K562 (cell line): ENCODE data around the gene DNAJB2. TPM values are rescaled to one million over a fixed set of nuclear protein-coding genes. Genes with fewer than 3 reads are reported as not detected.

ENCODE experiments used
- ADNP ChIP-seq: fragments of 200-800 bp; sonication (Bioruptor generic); IDR thresholded peaks from 2 replicates; pipeline ENCODE4 v1.6.1; 2016; ENCODE audit warnings: missing genetic modification characterization, missing compliant biosample characterization
- ATF7 ChIP-seq: fragments of 450-650 bp; IDR thresholded peaks from 2 replicates; pipeline ENCODE4 v1.7.1; 2014; ENCODE audit warnings: mild to moderate bottlenecking, moderate library complexity
- CHD2 ChIP-seq: IDR thresholded peaks from 2 replicates; pipeline ENCODE4 v1.6.1; 2011; ENCODE audit warnings: low read depth, low read length
- CXXC5 ChIP-seq: fragments of 250-450 bp; sonication (Bioruptor Pico); IDR thresholded peaks from 2 replicates; pipeline ENCODE4 v1.8.0; 2022; ENCODE audit warnings: inconsistent platforms, mild to moderate bottlenecking, moderate library complexity
- ETV5 ChIP-seq: sonication (generic); formaldehyde crosslinking; IDR thresholded peaks from 2 replicates; pipeline ENCODE4 v1.4.0; 2020; ENCODE audit warnings: low read depth, mild to moderate bottlenecking, missing genetic modification reagents
- KAT8 ChIP-seq: fragments of 450-650 bp; IDR thresholded peaks from 2 replicates; pipeline ENCODE4 v1.6.1; 2016; ENCODE audit warnings: low read depth, mild to moderate bottlenecking
- KDM5B ChIP-seq: fragments of 200-600 bp; sonication (generic); IDR thresholded peaks from 2 replicates; pipeline ENCODE4 v1.6.1; 2012; ENCODE audit warnings: low read depth, mild to moderate bottlenecking, moderate library complexity, low read length, control low read depth, inconsistent platforms; ENCODE audit not compliant: insufficient replicate concordance
- KHSRP ChIP-seq: fragments of 450-650 bp; IDR thresholded peaks from 2 replicates; pipeline ENCODE4 v1.6.1; 2017
- KLF16 ChIP-seq: IDR thresholded peaks from 2 replicates; pipeline ENCODE4 v1.6.1; 2016; ENCODE audit warnings: antibody characterized with exemption
- L3MBTL2 ChIP-seq: fragments of 450-650 bp; IDR thresholded peaks from 2 replicates; pipeline ENCODE4 v1.6.1; 2016; ENCODE audit warnings: mild to moderate bottlenecking, moderate library complexity
- MTA1 ChIP-seq: fragments of 450-650 bp; IDR thresholded peaks from 2 replicates; pipeline ENCODE4 v1.6.1; 2017; ENCODE audit warnings: borderline replicate concordance
- RBM17 ChIP-seq: fragments of 200-400 bp; formaldehyde crosslinking; IDR thresholded peaks from 2 replicates; pipeline ENCODE4 v1.6.1; 2017; ENCODE audit warnings: low read depth, mild to moderate bottlenecking, low read length, borderline replicate concordance
- SMC3 ChIP-seq: conservative IDR thresholded peaks from 2 replicates; pipeline ENCODE4 v1.6.1; 2011; ENCODE audit warnings: low read depth, low read length, improper control_type of control experiment; ENCODE audit not compliant: insufficient read depth
- SREBF2 ChIP-seq: sonication (generic); formaldehyde crosslinking; IDR thresholded peaks from 2 replicates; pipeline ENCODE4 v1.4.0; 2020; ENCODE audit warnings: mild to moderate bottlenecking, missing genetic modification reagents
- VEZF1 ChIP-seq: fragments of 200-800 bp; sonication (Bioruptor generic); IDR thresholded peaks from 2 replicates; pipeline ENCODE4 v1.6.1; 2017; ENCODE audit warnings: missing genetic modification characterization, missing compliant biosample characterization
- ZBTB11 ChIP-seq, 3 experiments: fragments of 200-800 bp in 1 of 3; fragments of 250-450 bp in 1 of 3; fragments of 450-650 bp in 1 of 3; sonication (Bioruptor Pico) in 1 of 3; sonication (Bioruptor generic) in 1 of 3; formaldehyde crosslinking in 1 of 3; IDR thresholded peaks; 2 replicates each; pipeline versions ENCODE4 v1.6.1 to v1.8.0; 2016 to 2022; ENCODE audit warnings: mild to moderate bottlenecking in 2 of 3, missing genetic modification characterization in 2 of 3, missing compliant biosample characterization in 1 of 3, moderate library complexity in 1 of 3
- ZBTB12 ChIP-seq: fragments of 250-450 bp; sonication (Bioruptor Pico); IDR thresholded peaks from 2 replicates; pipeline ENCODE4 v1.4.0; 2020
- ZBTB17 ChIP-seq: fragments of 450-650 bp; formaldehyde crosslinking; IDR thresholded peaks from 2 replicates; pipeline ENCODE4 v1.4.0; 2020; ENCODE audit warnings: mild to moderate bottlenecking
- ZFPM2 ChIP-seq: fragments of 250-450 bp; sonication (Bioruptor Pico); IDR thresholded peaks from 2 replicates; pipeline ENCODE4 v1.5.1; 2022; ENCODE audit warnings: mild to moderate bottlenecking
- ZNF282 ChIP-seq: sonication (generic); formaldehyde crosslinking; IDR thresholded peaks from 2 replicates; pipeline ENCODE4 v1.8.1; 2023; ENCODE audit warnings: missing genetic modification reagents
- ZZZ3 ChIP-seq: fragments of 450-650 bp; IDR thresholded peaks from 2 replicates; pipeline ENCODE4 v1.6.1; 2016; ENCODE audit warnings: antibody characterized with exemption, mild to moderate bottlenecking, moderate library complexity
- polyA plus RNA-seq, 8 experiments: library from polyadenylated mRNA; depleted of rRNA in 4 of 8; stranded (reverse) in 5 of 8; unstranded in 3 of 8; fragments of >200 nt; fragmentation: Nextera tagmentation in 2 of 8; fragmentation: Illumina TruSeq in 1 of 8; extraction: Ambion mirVana in 2 of 8; extraction: Trizol in 1 of 8; gene quantifications; 2 replicates each; pipeline versions ENCODE4 v1.2.1 to v1.2.3, GENCODE V29; 2011 to 2014; ENCODE audit warnings: inconsistent platforms in 1 of 8, missing spikeins in 1 of 8
- total RNA-seq, 7 experiments: library from RNA; depleted of rRNA in 6 of 7; stranded (reverse); fragments of >200 nt in 6 of 7; fragmentation: Illumina TruSeq in 2 of 7; extraction: Trizol in 2 of 7; gene quantifications; 2 replicates each; pipeline versions ENCODE4 v1.2.1 to v1.2.3, GENCODE V29; 2011 to 2021; ENCODE audit warnings: low replicate concordance in 1 of 7

The DNAJB2 gene
- total and polyA plus RNA-seq, 9 of the 15 experiments (the other 6 are each of a cell fraction or from before 2014, with no cell fraction given), result 0.08 to 3.0 (median 2.2) TPM; not detected in 1

- TF ChIP-seq ZBTB17 (CRISPR knock-in tag) (peak; percentile 85), VEZF1 (CRISPR knock-in tag) (peak; percentile 49; the same call in 1 of the 2 replicates), ADNP (tag) (no peak), CXXC5 (CRISPR knock-in tag) (peak; percentile 61), KLF16 (peak; percentile 83), KAT8 (no peak), ETV5 (CRISPR knock-in tag) (peak; percentile 73; the same call in 1 of the 2 replicates), ZNF282 (CRISPR knock-in tag) (0 out of 2 replicates have a peak, but pooled peaks have one; percentile 38), RBM17 (no peak), ZFPM2 (CRISPR knock-in tag) (no peak), ATF7 (peak; percentile 77; the same call in 1 of the 2 replicates), KDM5B (peak; percentile 90), ZBTB11 (CRISPR knock-in tag; IDR thresholded peaks at IDR 0.05) (peak in 2 of 3 experiments; percentile 35 to 73; a peak in 3 of 6 replicates), SMC3 (0 out of 2 replicates have a peak, but pooled peaks have one; percentile 3), L3MBTL2 (peak; percentile 56), ZBTB12 (CRISPR knock-in tag) (peak; percentile 86), CHD2 (0 out of 2 replicates have a peak, but pooled peaks have one; percentile 18), MTA1 (peak; percentile 97), KHSRP (0 out of 2 replicates have a peak, but pooled peaks have one; percentile 34), SREBF2 (CRISPR knock-in tag) (no peak), ZZZ3 (no peak)
Measured at GRCh38 chr2:219245148-219245898, 33.8 kb upstream of the DNAJB2 start, which contains the start of the genes GLB1L and STK16 (continued).
